NCI-H187 (cell line): ENCODE data around the gene ATRNL1.
A peak's percentile ranks its signal among the peaks of the same experiment; 100 is the strongest.

Experiments used
- DNase-seq, 2 experiments: peaks; one replicate each; lab custom pipeline; 2025; lab: John Stamatoyannopoulos, UW

ATRNL1 gene, protein sequence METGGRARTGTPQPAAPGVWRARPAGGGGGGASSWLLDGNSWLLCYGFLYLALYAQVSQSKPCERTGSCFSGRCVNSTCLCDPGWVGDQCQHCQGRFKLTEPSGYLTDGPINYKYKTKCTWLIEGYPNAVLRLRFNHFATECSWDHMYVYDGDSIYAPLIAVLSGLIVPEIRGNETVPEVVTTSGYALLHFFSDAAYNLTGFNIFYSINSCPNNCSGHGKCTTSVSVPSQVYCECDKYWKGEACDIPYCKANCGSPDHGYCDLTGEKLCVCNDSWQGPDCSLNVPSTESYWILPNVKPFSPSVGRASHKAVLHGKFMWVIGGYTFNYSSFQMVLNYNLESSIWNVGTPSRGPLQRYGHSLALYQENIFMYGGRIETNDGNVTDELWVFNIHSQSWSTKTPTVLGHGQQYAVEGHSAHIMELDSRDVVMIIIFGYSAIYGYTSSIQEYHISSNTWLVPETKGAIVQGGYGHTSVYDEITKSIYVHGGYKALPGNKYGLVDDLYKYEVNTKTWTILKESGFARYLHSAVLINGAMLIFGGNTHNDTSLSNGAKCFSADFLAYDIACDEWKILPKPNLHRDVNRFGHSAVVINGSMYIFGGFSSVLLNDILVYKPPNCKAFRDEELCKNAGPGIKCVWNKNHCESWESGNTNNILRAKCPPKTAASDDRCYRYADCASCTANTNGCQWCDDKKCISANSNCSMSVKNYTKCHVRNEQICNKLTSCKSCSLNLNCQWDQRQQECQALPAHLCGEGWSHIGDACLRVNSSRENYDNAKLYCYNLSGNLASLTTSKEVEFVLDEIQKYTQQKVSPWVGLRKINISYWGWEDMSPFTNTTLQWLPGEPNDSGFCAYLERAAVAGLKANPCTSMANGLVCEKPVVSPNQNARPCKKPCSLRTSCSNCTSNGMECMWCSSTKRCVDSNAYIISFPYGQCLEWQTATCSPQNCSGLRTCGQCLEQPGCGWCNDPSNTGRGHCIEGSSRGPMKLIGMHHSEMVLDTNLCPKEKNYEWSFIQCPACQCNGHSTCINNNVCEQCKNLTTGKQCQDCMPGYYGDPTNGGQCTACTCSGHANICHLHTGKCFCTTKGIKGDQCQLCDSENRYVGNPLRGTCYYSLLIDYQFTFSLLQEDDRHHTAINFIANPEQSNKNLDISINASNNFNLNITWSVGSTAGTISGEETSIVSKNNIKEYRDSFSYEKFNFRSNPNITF (N-terminal part only)

DNA sequence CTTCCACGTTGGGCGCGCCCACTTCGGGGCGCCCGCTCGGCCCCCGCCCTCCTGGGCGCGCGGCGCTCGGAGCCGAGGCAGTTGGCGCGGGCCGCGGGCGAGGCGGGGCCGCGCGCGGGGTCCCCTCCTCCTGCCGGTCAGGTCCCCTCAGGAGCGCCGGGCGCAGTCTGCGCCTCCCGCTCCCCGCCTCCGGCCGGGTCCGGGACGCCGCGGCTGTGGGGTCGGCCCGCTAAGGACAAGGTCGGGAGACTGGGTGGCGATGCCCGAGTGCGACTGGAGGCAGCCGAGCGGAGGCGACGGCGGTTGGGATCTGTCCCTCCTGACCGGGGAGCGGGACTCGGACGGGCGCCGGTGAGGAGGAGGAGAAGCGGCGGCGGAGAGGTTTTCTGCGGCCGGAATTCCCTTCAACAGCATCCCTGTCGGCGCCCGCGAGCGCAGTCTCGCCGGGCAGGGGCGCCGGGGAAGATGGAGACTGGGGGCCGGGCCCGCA, at the start of gene ATRNL1:
ATRNL1 (plus strand) TSS at position 80 of the 490 bp plus-strand sequence; CDS start at position 466, 386 bp downstream.
- peak in 1 of 2 experiments; percentile 56 for DNase-seq

DNA sequence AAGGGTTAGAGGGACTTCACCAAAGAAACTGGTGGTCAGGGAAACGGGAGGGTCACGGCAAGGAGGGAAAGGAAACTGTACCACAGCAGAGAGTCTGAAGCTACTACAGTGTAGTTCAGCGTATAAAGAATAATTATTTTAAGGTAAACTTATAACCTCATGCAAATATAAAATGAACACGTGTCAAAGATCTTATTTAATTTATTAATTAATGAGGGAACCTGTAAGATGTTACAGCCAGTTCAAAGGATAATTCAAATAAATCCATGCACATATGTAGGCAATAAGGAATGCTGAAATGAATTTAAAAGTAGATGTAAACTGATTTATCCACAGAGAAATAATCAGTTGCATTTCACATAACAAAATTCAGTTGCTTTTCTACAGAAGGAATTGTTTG, 49.4 kb upstream of the ATRNL1 start:
- DNase-seq, result no peak

DNA sequence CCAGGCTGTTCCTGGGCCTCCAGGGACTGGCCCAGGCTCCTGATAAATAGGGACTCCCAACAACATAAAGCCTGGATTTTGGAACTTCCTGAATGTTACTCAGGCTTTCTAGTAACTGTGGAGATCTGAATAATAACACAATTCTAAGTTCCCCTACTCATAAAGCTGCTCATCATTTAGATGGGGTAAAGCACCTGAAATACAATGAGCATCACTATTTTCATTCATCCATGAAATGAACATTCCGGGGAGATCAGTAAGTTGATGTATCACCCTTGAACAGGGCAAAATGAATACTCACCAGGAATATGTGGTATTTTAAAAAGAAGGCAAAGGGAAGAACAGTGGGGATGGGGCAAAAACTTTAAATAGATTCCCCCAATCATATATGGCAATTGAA, 48.3 kb upstream of the ATRNL1 start:
- DNase-seq, result no peak

DNA sequence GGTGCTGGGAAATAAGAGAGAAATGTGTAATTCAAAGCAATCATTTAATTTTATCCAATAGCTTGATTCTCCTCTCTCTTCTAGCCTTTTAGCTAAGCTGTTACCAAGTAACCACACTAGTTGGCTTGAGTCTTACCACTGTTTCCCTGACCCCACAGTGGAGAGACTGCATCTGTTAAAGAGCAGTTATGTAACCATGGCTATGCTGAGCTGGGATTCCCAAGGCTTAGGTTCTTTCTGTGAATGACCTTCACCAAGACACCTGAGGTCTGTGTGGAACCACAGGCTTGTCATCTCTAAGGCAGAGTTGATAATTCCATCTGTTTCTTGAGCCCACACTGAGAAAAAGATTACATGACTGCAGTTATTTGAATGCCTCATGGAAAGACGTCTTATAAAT, 47.7 kb upstream of the ATRNL1 start:
- no peak for DNase-seq

DNA sequence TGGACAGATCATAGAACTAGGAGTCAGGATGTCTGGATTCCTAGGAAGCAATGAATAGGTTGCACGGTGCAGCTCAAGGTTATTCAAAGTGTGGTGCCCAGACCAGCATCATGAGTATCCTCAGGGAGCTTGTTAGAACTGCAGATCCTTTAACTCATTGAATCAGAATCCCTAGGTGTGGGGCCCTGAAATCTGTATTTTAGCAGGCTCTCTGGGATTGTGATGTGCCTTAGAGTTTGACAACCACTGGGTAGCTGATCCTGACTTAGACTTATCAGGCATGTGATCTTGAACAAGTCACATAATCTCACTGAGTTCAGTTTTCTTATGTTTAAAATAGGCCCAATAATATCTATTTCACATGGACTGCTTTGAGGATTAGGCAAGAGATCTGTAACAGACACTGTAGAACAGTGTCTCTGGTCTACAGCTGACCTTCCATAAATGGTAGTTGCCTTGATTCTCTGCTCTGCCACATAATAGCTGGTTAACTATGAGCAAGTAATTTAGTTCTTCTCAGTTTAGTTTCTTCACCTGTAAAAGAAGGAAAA, 46.4 kb upstream of the ATRNL1 start:
- no peak for DNase-seq

DNA sequence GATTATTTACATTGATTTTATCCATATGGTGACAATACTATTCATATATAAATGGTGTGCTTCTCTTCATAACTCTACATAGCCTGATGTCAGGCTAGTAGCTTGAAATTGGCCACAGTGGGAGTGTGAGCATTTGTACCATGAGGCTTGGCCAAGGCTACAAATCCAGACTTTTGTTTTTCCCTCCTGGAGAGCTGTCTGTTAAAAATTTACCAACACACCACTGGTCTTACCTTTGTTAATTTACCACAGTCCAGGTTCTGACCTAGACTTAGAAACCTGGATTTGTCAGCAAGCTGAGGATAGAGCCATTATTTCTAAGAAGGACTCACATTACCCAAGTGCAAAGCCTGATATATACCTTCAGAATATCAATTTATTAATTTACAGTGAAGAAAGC, 45.5 kb upstream of the ATRNL1 start:
- no peak for DNase-seq

DNA sequence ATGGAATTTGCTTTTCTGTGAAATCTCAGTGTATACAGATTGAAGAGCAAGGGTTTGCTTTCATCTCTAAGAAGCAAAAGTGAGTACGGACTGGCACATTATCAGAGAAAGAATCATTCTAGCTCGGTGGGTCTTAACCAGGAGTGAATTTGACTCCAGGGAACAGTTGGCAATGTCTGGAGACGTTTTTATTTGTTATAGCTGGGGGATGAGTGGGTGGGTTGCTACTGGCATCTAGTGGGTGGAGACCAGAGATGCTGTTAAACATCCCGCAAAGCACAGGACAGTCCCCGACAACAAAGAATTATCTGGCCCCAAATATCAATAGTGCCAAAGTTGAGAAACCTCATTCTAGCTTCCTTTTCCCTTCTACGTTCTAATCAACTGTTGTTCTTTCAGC, 43.8 kb upstream of the ATRNL1 start:
- DNase-seq, result no peak

DNA sequence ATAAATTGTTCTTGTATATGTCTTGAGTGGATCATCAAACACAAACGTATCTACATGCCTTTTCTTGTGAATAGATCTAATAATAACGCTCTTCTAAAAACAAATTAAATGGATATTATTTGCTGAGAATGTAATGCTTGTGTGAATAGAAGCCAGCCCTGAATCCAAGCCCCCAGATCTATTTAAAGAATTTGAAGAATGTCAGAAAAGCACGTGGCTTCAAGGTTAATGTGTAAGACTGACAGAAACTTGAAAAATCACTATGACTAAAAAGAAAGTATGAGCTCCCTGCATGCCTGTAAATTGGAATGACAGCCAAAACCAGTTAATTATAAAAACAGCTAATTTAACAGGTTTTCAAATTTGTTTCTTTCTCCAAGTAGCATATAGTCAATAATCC, 43.2 kb upstream of the ATRNL1 start:
- DNase-seq, result no peak

DNA sequence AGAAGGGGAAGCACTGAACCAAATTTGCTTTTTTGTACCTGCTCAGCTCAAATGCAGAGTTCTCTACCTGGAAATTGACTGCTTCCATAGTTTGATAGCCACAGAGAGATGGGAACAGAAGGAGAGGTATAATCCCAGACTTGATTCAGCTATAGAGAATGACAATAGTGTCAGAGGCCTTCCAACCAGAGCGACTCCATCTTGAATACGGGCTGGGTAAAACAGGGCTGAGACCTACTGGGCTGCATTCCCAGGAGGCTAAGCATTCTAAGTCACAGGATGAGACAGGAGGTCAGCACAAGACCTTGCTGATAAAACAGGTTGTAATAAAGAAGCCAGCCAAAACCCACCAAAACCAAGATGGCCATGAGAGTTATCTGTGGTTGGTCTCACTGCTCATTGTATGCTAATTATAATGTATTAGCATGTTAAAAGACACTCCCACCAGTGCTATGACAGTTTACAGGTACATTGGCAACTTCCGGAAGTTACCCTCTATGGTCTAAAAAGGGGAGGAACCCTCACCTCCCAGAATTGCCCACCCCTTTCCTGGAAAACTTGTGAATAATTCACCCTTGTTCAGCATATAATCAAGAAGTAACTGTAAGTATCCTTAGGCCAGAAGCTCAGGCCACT, 42.7 kb upstream of the ATRNL1 start:
- no peak for DNase-seq

DNA sequence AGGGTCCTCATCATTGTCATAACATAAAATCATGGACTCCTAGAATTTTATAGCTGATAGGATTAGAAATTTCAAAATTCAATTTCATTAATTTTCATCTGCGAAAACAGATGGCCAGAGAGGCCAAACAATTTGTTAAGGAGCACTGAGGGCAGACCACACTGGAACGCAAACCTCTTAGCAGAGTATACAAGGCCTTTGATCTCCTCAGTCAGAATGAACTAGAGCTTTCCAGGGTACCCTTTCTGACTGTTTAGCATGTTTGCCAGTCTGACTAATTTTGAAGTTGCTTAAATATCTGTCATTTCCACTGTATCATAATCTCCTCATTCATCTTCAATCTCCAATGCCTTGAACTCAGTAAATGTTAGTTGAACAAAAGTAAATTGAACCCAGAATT, 41.9 kb upstream of the ATRNL1 start:
- no peak for DNase-seq

DNA sequence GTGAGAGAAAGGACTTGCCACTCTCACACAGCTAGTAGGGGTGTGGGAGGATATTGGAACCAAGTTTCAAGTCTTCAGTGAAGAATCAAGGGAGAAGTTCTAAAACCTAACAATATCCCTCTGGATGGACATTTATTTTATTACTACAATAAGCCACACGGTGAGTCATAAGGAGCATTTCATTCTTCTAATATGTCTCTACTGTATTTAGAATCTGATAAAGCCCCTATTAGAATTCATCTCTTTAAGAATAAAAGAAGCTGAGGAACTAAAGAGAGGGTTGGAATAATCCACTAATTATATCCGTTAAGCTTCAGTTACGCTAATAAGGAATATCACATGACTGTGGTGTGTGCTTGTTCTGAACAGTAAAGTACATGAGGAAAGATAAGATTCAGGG, 40.9 kb upstream of the ATRNL1 start:
- no peak for DNase-seq

DNA sequence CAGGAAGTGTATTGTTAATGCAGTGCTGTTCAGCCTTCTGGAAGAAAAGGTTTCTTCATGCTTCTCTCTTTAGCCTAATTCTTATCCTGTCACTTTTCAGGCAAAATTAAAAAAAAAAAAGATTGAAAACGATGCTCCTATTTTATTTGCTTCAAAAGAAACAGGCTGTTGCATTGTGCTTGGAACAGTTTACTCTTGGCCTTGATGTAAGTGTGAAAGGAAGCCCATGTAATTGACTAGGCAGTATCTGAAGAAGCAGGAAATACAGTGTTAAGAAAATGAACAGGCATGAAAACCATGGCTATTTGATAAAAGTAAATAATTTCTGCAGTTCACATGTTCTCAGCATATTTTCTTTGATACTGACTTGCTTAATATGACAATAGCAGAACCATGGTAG, 40.4 kb upstream of the ATRNL1 start:
- no peak for DNase-seq

DNA sequence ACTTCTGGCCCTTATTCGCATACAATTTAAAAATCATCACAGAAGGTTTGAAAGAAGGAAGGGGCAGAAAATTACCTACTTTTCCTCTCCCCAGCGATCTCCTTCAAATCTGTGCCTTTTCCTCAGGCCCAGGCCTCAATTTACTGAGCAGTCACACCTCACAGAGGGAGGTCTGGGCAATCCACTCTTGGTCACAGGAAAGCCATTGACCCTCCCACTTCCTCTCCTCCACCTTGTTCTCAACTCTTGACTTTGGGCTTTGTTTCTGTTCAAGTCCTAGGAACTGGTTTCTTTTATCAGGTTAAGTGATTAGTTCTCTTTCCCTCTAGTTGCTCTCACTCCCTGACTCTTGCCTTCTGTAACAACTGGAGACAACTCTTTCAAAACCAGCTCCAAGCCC, 37.0 kb upstream of the ATRNL1 start:
- DNase-seq, result no peak

DNA sequence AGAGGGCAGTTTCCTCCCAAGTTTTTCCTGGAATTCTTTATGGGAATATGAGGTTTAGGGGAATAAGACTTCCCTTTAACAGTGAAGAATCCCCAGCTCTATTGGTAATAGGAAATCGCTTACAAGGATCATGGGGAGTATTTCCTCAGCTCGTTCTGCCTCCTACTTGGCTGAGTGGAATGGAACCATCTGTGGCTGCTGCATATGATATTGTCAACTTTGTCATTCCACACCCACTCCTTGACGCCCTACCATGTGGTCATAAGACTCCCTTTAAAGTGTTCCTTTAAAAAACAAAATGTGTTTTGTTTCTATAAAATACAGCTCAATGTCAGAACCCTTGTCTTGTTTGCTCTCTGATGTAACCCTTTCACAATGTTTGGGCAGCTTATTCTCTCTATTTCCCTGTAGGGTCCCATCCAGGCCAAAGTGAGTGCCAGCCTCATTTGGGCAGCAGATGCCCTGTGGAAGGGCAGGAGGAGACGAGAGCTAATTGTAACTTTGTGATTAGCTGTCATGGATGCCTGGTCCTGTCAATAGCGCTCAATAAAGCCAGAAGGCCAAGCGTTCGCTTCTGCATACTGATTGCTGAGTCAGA, 33.8 kb upstream of the ATRNL1 start:
- DNase-seq, result no peak

DNA sequence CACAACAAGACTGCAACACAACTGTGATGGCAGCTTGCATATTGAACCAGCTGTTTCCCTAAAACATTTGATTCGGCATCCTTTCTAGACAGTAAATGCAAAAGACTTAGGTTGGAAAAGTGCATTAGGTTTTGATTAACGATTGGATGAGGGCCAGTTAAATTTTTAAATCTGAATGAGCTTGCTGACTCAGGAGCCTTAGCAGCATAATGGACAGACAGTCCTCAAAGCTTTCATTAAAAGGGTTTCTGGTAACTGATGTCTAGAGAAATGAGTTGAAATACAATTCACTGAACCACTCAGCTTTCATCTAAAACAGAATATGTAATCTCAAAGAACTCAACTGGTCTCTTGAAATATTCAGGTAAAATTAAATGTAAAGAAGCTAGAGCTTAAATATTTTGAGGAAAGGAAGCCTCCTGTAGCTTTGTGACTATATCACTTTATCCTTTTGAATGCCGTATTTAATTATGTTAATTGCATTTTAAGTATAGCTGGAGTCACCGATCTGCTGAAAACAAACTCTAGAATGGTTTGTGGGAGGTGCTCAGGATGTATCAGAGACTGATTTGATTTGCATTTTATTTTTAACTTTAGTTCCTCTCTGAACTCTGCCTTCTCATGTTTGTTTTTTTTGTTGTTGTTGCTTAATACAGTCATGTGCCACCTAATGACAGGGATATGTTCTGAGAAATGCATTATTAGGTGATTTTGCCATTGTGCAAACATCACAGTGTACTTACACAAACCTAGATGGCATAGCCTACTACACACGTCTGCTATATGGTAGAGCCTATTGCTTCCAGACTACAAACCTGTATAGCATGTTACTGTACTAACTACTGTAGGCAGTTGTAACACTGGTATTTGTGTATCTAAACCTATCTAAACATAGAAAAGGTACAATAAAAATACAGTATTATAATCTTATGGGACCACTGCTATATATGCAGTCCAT, 29.2 kb upstream of the ATRNL1 start:
- DNase-seq, result no peak

DNA sequence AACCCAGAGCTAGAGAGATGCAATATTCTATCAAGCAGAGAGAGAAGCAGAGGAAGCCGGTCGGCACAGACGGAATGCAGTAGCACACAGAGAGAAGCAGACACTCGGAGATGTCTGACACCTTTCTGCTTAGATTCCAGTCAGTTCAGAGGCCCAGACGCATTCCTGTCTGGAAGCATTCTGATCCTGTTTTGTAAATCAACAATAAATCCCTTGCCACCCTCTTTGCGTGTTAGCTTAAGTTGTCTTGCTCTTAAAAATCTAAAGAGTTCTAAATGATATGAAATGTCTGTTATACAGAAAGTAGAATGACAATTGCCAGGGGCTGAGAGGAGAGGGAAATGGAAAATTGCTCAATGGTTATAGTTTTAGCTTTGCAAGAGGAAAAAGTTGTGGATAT, 27.4 kb upstream of the ATRNL1 start:
- DNase-seq, result no peak

DNA sequence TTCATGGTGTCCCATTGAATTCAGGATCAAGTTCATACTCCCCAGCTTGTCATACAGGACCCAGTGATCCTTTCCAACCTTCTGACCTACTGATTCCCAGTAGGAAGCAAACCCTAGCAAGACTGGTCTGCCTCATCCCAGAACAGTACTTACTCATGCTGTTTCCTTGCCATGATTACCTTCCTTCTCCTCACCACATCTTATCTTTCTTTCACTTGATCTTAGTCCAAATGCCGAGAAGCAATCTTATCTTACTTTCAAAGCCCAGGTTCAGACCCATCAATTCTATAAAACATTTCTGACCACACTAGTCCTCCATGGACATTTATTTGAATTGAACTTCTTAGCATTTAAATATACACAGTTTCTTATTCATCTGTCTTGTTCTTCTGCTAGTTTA, 26.6 kb upstream of the ATRNL1 start:
- DNase-seq, result no peak

DNA sequence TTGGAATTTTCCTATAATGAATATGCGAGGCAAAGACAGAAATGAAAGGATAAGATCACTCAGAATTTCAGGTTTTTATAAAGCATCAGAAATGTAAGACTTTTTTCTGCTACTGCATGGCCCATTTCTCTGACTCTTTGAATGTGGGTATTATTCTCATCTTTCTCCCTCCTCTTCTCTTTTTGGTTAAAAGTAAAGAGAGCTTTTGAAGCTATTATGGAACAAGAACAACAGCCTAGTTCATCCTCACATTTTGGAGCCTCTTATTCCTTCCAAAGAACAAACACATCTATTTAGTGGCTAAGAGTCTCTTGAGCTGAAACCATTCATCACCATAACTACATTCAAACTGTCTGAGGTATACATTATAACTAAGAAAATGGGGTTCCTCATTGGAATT, 19.4 kb upstream of the ATRNL1 start:
- peak in 1 of 2 experiments; percentile 1 for DNase-seq

DNA sequence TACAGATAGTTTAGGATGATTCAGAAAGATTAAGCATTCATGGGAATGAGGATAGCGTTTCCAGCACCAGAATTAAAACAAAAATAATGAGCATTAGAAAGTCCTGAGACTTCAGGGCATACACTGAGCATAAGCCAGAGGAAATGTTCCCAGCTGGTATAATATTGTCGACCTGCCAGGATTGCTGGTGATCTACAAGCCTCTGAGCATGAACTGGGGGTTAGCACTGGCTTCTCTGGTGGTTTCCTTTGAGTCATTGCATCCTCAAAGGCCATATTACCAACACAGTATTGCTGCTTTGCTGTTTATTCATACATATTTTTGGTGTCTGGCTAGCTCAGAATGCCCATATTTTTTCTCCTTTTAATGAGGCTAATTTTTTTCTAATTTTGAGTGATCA, 10.7 kb upstream of the ATRNL1 start:
- no peak for DNase-seq

DNA sequence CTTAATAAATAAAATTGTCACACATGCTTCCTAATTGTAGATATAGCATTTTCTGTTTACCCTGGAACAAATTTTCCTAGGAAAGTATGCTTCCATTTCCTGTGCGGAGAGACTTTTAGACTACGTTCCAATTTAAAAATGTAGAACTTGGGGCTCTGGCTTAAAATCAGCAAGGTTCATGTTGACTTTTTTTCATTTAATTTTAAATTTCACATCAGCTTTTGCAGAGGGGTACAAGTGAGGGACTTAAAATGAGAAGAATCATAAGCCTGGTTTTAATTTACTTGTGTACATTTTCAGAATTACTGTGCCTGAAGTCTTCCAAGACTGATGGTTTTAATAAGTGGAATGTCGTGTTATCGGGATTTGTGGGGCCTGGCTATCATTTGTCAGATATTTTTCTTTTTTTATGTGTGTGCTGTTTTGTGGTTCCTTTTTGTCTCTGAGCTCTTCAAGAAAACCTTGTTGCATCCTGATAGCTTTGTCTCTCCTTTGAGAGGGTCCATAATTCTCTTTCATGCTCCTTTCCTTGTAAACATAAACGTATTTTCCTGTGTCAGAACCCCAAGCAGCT, 8.8 kb upstream of the ATRNL1 start:
- no peak for DNase-seq
